Hepatocyte (in vitro differentiated cells): ENCODE measurements around the gene ZMIZ1. TPM values are rescaled to one million over a fixed set of nuclear protein-coding genes. Genes with fewer than 3 reads are reported as not detected.

Experiments used
- DNase-seq: peaks from one replicate; pipeline ENCODE4 v3.0.0-alpha.2; 2016; ENCODE audit warnings: low spot score
- H2AFZ ChIP-seq: fragments of 200-600 bp; sonication (generic); 2 replicates; pipeline ENCODE4 v1.6.0; 2016; ENCODE audit warnings: antibody characterized with exemption, mild to moderate bottlenecking
- H3K27ac ChIP-seq: fragments of 200-600 bp; sonication (generic); 2 replicates; pipeline ENCODE4 v1.5.1; 2016; ENCODE audit warnings: mild to moderate bottlenecking
- H3K27me3 ChIP-seq: fragments of 200-600 bp; sonication (generic); 2 replicates; pipeline ENCODE4 v1.6.1; 2016
- H3K36me3 ChIP-seq: fragments of 200-600 bp; sonication (generic); replicated peaks from 2 replicates; pipeline ENCODE4 v1.5.1; 2016; ENCODE audit warnings: low read depth; ENCODE audit not compliant: insufficient read depth
- H3K4me1 ChIP-seq: fragments of 200-600 bp; sonication (generic); 2 replicates; pipeline ENCODE4 v1.5.1; 2016; ENCODE audit warnings: mild to moderate bottlenecking, moderate library complexity; ENCODE audit not compliant: insufficient read depth
- H3K4me2 ChIP-seq: fragments of 200-600 bp; sonication (generic); 2 replicates; pipeline ENCODE4 v1.6.0; 2016
- H3K4me3 ChIP-seq: fragments of 200-600 bp; sonication (generic); 2 replicates; pipeline ENCODE4 v1.5.1; 2016; ENCODE audit warnings: mild to moderate bottlenecking
- H3K79me2 ChIP-seq: fragments of 200-600 bp; sonication (generic); 2 replicates; pipeline ENCODE4 v1.6.0; 2017; ENCODE audit warnings: mild to moderate bottlenecking
- H3K9me2 ChIP-seq: fragments of 200-600 bp; sonication (generic); replicated peaks from 2 replicates; pipeline ENCODE4 v1.6.0; 2017; ENCODE audit warnings: mild to moderate bottlenecking; ENCODE audit not compliant: insufficient read depth
- H3K9me3 ChIP-seq: fragments of 200-600 bp; sonication (generic); 2 replicates; pipeline ENCODE4 v1.5.1; 2016; ENCODE audit warnings: low read depth, mild to moderate bottlenecking
- H4K20me1 ChIP-seq: fragments of 200-600 bp; sonication (generic); 2 replicates; pipeline ENCODE4 v1.6.0; 2016; ENCODE audit warnings: mild to moderate bottlenecking; ENCODE audit not compliant: insufficient read depth, poor library complexity, severe bottlenecking
- EZH2 ChIP-seq: fragments of 200-600 bp; sonication (generic); IDR thresholded peaks from 2 replicates; pipeline ENCODE4 v1.6.1; 2016; ENCODE audit warnings: antibody characterized with exemption, mild to moderate bottlenecking, borderline replicate concordance
- EZH2phosphoT487 ChIP-seq: fragments of 200-600 bp; sonication (generic); IDR thresholded peaks from one replicate; pipeline ENCODE4 v1.6.1; 2018; ENCODE audit warnings: antibody characterized with exemption, mild to moderate bottlenecking, low read depth, moderate library complexity; ENCODE audit not compliant: unreplicated experiment, severe bottlenecking
- WGBS: methylation state at CpG from one replicate; pipeline ENCODE4 v1.1.6; 2016; ENCODE audit warnings: low lambda C conversion rate; ENCODE audit errors: missing lambda C conversion rate; 5-methylcytosine and 5-hydroxymethylcytosine counted together
- polyA plus RNA-seq: library from polyadenylated mRNA; unstranded; fragments of >200 nt; fragmentation: Nextera tagmentation; extraction: Ambion mirVana; gene quantifications from 2 replicates; pipeline ENCODE4 v1.2.1, GENCODE V29; 2016
- total RNA-seq: library from RNA; depleted of rRNA; stranded (reverse); fragments of >200 nt; gene quantifications from 2 replicates; pipeline ENCODE4 v1.2.3, GENCODE V29; 2014
- TF ChIP-seq, protein P1 (sequence below): fragments of 200-600 bp; sonication (generic); IDR thresholded peaks from 2 replicates; pipeline ENCODE4 v1.5.1; 2016; ENCODE audit warnings: antibody characterized with exemption, mild to moderate bottlenecking; ENCODE audit not compliant: poor library complexity

The ZMIZ1 gene
- total and polyA plus RNA-seq, 2 experiments from 2014 or later = 30.9 to 32.4 TPM

DNA sequence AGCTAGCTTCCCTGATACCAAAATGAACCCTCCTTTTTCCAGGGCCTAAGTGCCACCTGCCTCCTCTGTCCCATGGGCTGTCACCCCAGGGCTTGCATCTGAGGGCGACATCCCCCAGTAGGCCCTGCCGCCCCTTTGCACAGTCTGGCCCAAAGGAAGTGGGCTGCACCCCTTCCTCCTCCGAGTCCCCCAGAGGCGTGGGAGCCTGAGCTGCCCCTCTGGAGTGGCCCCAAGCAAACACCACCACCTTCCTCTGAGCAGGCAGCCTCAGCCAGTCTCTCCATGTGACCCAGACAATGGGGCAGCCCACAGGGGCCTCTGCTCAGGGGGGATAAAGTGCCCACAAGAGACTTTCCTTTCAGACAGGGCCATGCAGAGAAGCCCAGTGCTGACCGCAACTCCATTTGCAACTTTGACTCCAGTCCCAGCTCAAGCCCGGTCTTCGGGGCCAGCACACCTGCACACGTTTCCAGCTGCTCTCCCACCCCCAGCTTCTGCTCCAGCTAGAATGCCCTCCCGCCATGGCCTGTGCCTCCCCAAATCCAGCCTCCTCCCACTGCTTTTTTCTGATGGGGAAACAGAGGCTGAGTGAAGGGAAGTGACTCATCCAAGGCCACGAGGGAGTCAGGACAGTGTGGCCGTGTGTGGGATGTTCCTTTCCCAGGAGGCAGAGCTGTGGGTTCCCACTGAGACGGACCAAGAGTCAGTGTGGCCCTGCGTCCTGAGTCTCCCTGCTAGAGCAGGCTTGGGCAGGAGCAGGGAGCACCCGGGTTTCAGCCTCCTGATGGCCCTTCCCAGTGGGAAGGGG lies 111.9 kb downstream of the ZMIZ1 start:
- Histone ChIP-seq H3K27ac (no peak overlapping the region), H3K36me3 (no peaks in the 10 kb centered on the region), H3K4me1 (peaks cover 79% of the 10 kb centered on the region), H3K9me2 (no peaks in the 10 kb centered on the region), H3K79me2 (peaks cover 49% of the 10 kb centered on the region), H3K4me3 (no peak overlapping the region), H2AFZ (no peak overlapping the region), H3K9me3 (no peaks in the 10 kb centered on the region), H4K20me1 (peaks cover 84% of the 10 kb centered on the region), H3K4me2 (no peak overlapping the region), H3K27me3 (no peaks in the 10 kb centered on the region)
- DNase-seq = no peak
- TF ChIP-seq EZH2phosphoT487 (no peak), EZH2 (no peak)
- TF ChIP-seq, protein P1, sequence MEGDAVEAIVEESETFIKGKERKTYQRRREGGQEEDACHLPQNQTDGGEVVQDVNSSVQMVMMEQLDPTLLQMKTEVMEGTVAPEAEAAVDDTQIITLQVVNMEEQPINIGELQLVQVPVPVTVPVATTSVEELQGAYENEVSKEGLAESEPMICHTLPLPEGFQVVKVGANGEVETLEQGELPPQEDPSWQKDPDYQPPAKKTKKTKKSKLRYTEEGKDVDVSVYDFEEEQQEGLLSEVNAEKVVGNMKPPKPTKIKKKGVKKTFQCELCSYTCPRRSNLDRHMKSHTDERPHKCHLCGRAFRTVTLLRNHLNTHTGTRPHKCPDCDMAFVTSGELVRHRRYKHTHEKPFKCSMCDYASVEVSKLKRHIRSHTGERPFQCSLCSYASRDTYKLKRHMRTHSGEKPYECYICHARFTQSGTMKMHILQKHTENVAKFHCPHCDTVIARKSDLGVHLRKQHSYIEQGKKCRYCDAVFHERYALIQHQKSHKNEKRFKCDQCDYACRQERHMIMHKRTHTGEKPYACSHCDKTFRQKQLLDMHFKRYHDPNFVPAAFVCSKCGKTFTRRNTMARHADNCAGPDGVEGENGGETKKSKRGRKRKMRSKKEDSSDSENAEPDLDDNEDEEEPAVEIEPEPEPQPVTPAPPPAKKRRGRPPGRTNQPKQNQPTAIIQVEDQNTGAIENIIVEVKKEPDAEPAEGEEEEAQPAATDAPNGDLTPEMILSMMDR = no peak
- WGBS = 90% methylated on average over 13 of the region's 14 CpGs

DNA sequence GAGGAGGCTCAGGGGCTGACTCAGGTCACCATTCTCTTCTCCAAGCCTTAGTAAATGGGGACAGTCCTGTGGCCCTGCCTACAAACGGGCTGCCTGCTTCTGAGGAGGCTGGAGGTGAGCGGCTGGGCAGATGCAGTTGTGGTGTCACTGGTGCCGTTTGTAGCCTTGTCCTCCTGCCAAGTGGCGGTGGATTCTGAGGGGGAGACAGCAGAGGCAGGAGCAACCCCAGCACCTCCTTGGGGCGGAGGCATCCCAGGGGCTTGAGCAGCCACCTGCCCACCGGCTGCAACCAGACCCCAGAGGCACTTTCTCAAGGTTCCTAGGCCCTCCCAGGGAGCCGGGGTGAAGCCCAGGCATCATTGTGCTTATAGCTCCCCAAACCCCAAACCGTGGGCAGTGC lies 112.5 kb downstream of the ZMIZ1 start:
- no peaks in the 10 kb centered on the region for H3K9me3 ChIP-seq
- no peaks in the 10 kb centered on the region for H3K36me3 ChIP-seq
- peaks cover 45% of the 10 kb centered on the region for H3K79me2 ChIP-seq
- peaks cover 84% of the 10 kb centered on the region for H4K20me1 ChIP-seq
- H3K4me1 ChIP-seq = peaks cover 79% of the 10 kb centered on the region
- H3K4me3 ChIP-seq = no peak overlapping the region
- H3K27ac ChIP-seq = no peak overlapping the region
- H2AFZ ChIP-seq = no peak overlapping the region
- 92% methylated on average over 8 of the region's 8 CpGs for WGBS
- no peak overlapping the region for H3K4me2 ChIP-seq
- H3K9me2 ChIP-seq = no peaks in the 10 kb centered on the region
- no peak for TF ChIP-seq EZH2
- TF ChIP-seq, protein P1 = no peak
- DNase-seq = no peak
- H3K27me3 ChIP-seq = no peaks in the 10 kb centered on the region

DNA sequence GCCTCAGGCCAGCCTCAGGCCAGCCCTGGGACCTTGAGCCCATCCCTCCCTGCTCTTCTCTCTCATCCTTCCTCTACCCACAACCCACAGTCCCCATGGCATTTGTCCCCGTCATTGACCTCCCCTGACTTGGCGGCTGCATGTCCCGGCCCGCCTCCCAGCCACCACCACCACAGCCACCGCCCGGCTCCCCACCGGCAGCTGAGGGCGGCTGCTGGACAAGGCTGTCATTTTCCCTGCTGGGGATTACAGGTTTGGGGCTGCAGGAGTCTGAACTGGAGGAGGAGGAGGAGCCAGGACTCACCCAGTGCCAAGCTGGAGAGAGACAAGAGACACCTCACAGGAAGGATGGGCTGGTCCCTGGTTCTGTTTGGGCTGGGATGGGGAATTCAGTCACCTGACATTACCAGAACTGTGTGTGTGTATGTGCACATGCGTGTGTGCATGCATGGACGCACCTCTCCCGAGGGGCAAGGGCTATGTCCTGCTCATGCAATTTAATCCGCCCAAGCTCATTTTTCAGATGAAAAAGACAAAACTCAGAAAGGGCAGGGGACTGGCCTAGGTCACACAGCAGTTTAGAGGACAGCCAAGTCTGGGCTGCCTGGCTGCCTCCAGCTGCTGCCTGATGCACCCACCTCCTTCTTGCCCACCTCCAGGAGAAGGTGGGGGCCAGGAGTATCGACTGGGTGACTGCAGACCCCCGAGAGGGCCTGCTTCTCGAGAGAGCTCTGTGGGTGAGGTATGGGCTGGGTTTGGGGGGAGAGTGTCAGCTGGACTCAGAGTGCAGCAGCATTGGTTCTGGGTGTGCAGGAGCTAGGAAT lies 113.1 kb downstream of the ZMIZ1 start:
- H3K4me1 ChIP-seq = peaks cover 79% of the 10 kb centered on the region
- no peak overlapping the region for H3K4me2 ChIP-seq
- H3K27me3 ChIP-seq = no peaks in the 10 kb centered on the region
- H2AFZ ChIP-seq = no peak overlapping the region
- H3K27ac ChIP-seq = peak overlapping the region; percentile 84
- DNase-seq = no peak
- no peaks in the 10 kb centered on the region for H3K9me3 ChIP-seq
- TF ChIP-seq, protein P1 = no peak
- TF ChIP-seq EZH2 (no peak), EZH2phosphoT487 (no peak)
- 80% methylated on average over 10 of the region's 15 CpGs for WGBS
- H4K20me1 ChIP-seq = peaks cover 77% of the 10 kb centered on the region
- no peaks in the 10 kb centered on the region for H3K36me3 ChIP-seq
- H3K9me2 ChIP-seq = no peaks in the 10 kb centered on the region
- H3K79me2 ChIP-seq = peaks cover 52% of the 10 kb centered on the region
- H3K4me3 ChIP-seq = no peak overlapping the region
